ENCODE data around the gene ELF2. TPM values are rescaled to one million over a fixed set of nuclear protein-coding genes. Genes with fewer than 3 reads are reported as not detected.
"Not testable (repeated sequence)": the region's sequence is repeated elsewhere in the genome, so short reads cannot be mapped to it uniquely, and the experiment has no call there.

The ELF2 gene
- total RNA-seq, 1 donor from 2014 or later: 30.5 TPM

- Mint-ChIP-seq H3K27me3 (no peaks in the 10 kb centered on the region), H3K27ac (no peak overlapping the region), H3K9me3 (peaks cover 4% of the 10 kb centered on the region), H3K4me3 (no peak overlapping the region), H3K36me3 (ENCODE audit: low read depth) (peaks cover 8% of the 10 kb centered on the region), H3K4me1 (peaks cover 25% of the 10 kb centered on the region)
- no peak for DNase-seq
- intact Hi-C loops (cut with micrococcal nuclease): no loop called here
Measured at GRCh38 chr4:139144911-139145551, 32.0 kb downstream of the ELF2 start.

DNA sequence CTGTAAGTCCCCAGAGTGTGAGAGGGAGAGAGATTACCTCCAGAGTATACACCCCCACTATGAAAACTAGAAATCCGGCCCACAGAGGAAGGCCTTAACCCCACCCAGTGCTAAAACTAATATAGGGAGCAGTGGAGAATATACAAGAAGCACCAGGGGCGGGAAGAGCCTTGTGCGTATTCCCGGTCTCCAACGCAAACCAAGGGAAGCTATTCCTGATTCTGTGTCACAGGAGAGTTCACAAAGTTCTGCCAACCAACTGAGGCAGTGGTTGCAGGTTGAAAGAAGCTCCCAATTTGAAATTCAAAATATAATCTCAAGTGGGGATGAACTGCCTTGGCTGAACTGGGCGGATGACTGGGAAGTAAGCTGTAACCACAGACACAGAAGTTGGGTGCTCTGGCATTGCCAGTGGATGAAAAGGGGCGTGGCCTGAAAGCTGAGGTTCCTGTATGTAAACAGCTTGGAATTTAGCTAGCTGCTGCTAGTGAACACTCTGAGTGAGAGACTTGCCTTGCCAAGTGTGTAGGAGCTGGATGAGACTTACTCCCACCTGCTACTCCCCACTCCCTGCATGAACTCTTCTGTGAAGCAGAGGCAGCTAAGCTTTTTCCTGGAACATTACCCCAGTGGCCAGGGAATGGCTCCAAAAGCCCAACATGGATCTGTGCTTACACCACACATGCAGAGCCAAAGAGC, 32.7 kb downstream of the ELF2 start:
- Mint-ChIP-seq H3K27me3 (no peaks in the 10 kb centered on the region), H3K36me3 (ENCODE audit: low read depth) (peaks cover 8% of the 10 kb centered on the region), H3K27ac (no peak overlapping the region), H3K4me1 (peaks cover 25% of the 10 kb centered on the region), H3K9me3 (peaks cover 4% of the 10 kb centered on the region), H3K4me3 (no peak overlapping the region)
- intact Hi-C loops (cut with micrococcal nuclease): no loop called here
- no peak for DNase-seq

DNA sequence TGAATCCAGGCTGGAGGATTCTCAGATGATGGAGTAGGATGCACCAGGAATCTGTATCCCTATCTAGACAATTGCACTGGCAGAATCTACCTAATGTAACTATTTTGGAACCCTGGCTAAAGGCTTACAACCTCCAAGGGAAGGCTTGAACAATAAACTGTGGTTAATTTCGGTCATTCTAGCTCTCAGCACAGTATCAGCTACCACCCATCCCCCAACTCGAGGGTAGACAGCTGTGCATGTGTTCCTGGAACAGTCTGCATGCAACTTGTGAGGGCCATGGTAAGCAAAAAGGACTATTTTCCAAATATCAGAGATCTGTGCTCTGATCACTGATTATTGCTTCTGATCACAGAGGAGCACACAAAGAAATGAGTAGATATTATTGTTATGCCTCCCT, 34.0 kb downstream of the ELF2 start:
- Mint-ChIP-seq H3K4me1 (peaks cover 25% of the 10 kb centered on the region), H3K27ac (no peak overlapping the region), H3K36me3 (ENCODE audit: low read depth) (peaks cover 8% of the 10 kb centered on the region), H3K27me3 (no peaks in the 10 kb centered on the region), H3K4me3 (no peak overlapping the region), H3K9me3 (peaks cover 4% of the 10 kb centered on the region)
- intact Hi-C loops (cut with micrococcal nuclease): no loop called here
- DNase-seq: no peak

DNA sequence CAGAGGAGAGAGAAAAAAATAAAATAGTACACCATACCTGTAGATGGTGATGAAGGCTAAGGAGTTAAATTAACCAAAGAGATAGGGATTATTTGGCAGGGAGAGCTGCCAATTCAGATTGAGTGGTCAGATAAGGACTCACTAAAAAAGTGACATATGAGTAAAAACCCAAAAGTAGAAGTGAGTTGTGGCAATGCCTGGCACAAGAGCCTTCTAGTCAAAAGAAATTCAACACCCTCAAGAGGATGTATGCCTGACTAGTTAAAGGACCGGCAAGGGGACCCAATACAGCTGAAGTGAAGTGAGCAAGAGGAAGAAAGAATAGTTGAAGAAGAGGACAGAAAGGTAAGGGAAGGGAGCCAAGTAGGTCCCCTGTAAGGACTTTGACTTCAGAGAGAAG, 34.9 kb downstream of the ELF2 start:
- Mint-ChIP-seq H3K4me3 (no peak overlapping the region), H3K4me1 (peaks cover 23% of the 10 kb centered on the region), H3K27ac (no peak overlapping the region), H3K36me3 (ENCODE audit: low read depth) (peaks cover 11% of the 10 kb centered on the region), H3K9me3 (peaks cover 4% of the 10 kb centered on the region), H3K27me3 (no peaks in the 10 kb centered on the region)
- DNase-seq: no peak
- intact Hi-C loops (cut with micrococcal nuclease): no loop called here

GRCh38 chr4:139137763-139138162, 39.3 kb downstream of the ELF2 start:
- intact Hi-C loops (cut with micrococcal nuclease): no loop called here
- H3K4me3 Mint-ChIP-seq: no peak overlapping the region
- H3K27ac Mint-ChIP-seq: no peak overlapping the region
- no peaks in the 10 kb centered on the region for H3K27me3 Mint-ChIP-seq
- H3K9me3 Mint-ChIP-seq: no peaks in the 10 kb centered on the region
- H3K36me3 Mint-ChIP-seq (ENCODE audit: low read depth): peaks cover 13% of the 10 kb centered on the region
- peaks cover 9% of the 10 kb centered on the region for H3K4me1 Mint-ChIP-seq
- DNase-seq: no peak

GRCh38 chr4:139134403-139134802, 42.6 kb downstream of the ELF2 start:
- H3K4me3 Mint-ChIP-seq: no peak overlapping the region
- H3K4me1 Mint-ChIP-seq: no peaks in the 10 kb centered on the region
- H3K9me3 Mint-ChIP-seq: no peaks in the 10 kb centered on the region
- H3K27ac Mint-ChIP-seq: no peak overlapping the region
- no peak for DNase-seq
- H3K36me3 Mint-ChIP-seq (ENCODE audit: low read depth): peaks cover 13% of the 10 kb centered on the region
- no peaks in the 10 kb centered on the region for H3K27me3 Mint-ChIP-seq
- intact Hi-C loops (cut with micrococcal nuclease): no loop called here

DNA sequence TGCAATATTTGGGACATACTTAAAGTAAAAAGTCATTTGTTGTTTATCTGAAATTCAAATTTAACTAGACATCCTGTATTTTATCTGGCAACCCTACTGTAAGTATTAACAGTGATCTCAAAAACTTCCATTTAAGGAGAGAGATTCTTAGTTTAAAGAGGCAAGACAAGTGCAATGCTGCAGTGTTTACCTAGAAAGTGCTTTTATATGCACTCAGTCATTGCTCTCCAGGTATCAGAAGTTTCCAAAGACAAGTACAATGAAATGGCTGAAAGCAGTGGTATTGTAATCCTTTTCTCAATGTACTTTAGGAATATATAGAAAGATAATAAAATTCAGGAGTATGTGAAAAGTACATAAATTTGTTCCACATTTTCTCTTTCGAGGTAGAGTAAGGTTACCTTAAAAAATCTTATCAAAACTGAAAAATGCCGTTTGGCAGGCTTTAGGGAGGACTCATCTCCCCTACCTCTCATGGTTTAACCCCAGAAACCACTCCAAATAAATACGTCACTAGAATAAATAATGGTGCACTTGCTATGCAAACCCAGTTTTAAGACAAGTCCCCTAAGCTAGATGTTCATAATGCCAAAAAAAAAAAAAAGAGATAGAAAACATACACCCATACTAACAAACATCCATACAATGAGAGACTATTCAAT, 45.7 kb downstream of the ELF2 start:
- Mint-ChIP-seq H3K27me3 (no peaks in the 10 kb centered on the region), H3K4me3 (no peak overlapping the region), H3K36me3 (ENCODE audit: low read depth) (peaks cover 8% of the 10 kb centered on the region), H3K4me1 (no peaks in the 10 kb centered on the region), H3K9me3 (no peaks in the 10 kb centered on the region), H3K27ac (no peak overlapping the region)
- no peak for DNase-seq
- intact Hi-C loops (cut with micrococcal nuclease): no loop called here

DNA sequence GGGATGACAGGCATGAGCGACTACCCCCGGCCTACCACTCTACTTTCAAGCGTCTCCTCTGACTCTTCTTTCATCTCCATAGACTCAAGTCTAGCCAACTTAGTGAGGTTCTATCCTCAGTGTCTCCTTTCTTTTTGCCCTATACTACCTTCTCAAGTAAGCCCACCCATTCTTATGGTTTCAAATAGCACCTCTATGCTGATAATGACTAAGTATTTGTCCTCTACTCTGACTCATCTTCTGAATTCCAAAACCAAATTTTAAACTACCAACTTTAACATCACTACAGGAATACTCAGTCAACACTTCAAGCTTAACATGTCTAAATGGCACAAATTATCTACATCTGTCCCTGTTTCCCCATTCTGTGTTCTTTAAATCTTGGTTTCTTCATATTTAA, 47.8 kb downstream of the ELF2 start:
- DNase-seq: no peak
- intact Hi-C loops (cut with micrococcal nuclease): no loop called here
- H3K4me1 Mint-ChIP-seq: no peaks in the 10 kb centered on the region
- peaks cover 1% of the 10 kb centered on the region for H3K36me3 Mint-ChIP-seq (ENCODE audit: low read depth)
- no peak overlapping the region for H3K4me3 Mint-ChIP-seq
- no peak overlapping the region for H3K27ac Mint-ChIP-seq
- no peaks in the 10 kb centered on the region for H3K27me3 Mint-ChIP-seq
- no peaks in the 10 kb centered on the region for H3K9me3 Mint-ChIP-seq

DNA sequence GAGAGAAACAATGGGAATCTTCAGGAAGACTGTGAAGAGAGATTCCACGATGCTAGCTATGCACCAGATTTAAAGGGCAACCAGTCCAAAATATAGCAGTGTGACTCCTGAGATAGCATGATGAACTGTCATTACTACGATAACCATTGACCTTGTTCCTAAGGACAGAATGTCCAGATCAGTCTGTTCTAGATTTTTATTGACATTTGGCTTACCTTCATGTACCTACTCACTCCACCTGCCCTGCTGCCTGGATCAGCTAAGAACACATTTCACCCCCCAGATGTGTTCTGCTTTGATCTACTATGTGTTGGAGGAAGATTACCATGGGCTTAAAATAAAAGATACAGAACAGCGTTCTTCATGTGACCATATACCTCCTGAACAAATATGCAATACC, 50.1 kb downstream of the ELF2 start:
- Mint-ChIP-seq H3K27ac (no peak overlapping the region), H3K4me3 (no peak overlapping the region), H3K36me3 (ENCODE audit: low read depth) (peaks cover 5% of the 10 kb centered on the region), H3K9me3 (no peaks in the 10 kb centered on the region), H3K27me3 (no peaks in the 10 kb centered on the region), H3K4me1 (no peaks in the 10 kb centered on the region)
- DNase-seq: peak; percentile 47
- intact Hi-C loops (cut with micrococcal nuclease): no loop called here

- no peak overlapping the region for H3K27ac Mint-ChIP-seq
- no peak overlapping the region for H3K4me3 Mint-ChIP-seq
- no peaks in the 10 kb centered on the region for H3K9me3 Mint-ChIP-seq
- H3K4me1 Mint-ChIP-seq: no peaks in the 10 kb centered on the region
- peak; percentile 33 for DNase-seq
- intact Hi-C loops (cut with micrococcal nuclease): no loop called here
- peaks cover 8% of the 10 kb centered on the region for H3K36me3 Mint-ChIP-seq (ENCODE audit: low read depth)
- no peaks in the 10 kb centered on the region for H3K27me3 Mint-ChIP-seq
Measured at GRCh38 chr4:139123910-139124309, 53.1 kb downstream of the ELF2 start.

DNA sequence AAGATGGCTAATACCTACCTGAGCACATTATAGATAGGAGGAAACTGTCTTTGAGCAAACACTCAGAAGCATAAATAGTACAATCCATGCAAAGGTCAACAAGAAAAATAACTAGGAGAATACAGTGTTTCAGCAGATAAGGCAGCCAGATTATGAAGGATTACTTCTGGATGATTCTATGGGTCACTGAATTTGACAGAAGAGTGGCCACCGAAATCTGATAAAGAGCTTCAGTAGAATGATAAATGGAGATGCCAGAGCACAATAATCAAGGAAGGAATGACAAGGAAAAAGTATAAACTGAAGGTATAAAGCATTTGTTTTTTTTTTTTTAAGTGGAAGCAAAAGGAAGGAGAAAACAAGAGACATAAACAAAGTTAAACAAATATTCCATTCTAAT, 58.7 kb downstream of the ELF2 start:
- intact Hi-C loops (cut with micrococcal nuclease): no loop called here
- H3K27ac Mint-ChIP-seq: no peak overlapping the region
- H3K9me3 Mint-ChIP-seq: no peaks in the 10 kb centered on the region
- H3K36me3 Mint-ChIP-seq (ENCODE audit: low read depth): peaks cover 11% of the 10 kb centered on the region
- no peak for DNase-seq
- no peaks in the 10 kb centered on the region for H3K27me3 Mint-ChIP-seq
- no peak overlapping the region for H3K4me3 Mint-ChIP-seq
- no peaks in the 10 kb centered on the region for H3K4me1 Mint-ChIP-seq

GRCh38 chr4:139115226-139115625, 61.8 kb downstream of the ELF2 start:
- no peaks in the 10 kb centered on the region for H3K4me1 Mint-ChIP-seq
- intact Hi-C loops (cut with micrococcal nuclease): no loop called here
- H3K27ac Mint-ChIP-seq: no peak overlapping the region
- H3K27me3 Mint-ChIP-seq: no peaks in the 10 kb centered on the region
- H3K36me3 Mint-ChIP-seq (ENCODE audit: low read depth): peaks cover 5% of the 10 kb centered on the region
- no peak for DNase-seq
- no peaks in the 10 kb centered on the region for H3K9me3 Mint-ChIP-seq
- no peak overlapping the region for H3K4me3 Mint-ChIP-seq

DNA sequence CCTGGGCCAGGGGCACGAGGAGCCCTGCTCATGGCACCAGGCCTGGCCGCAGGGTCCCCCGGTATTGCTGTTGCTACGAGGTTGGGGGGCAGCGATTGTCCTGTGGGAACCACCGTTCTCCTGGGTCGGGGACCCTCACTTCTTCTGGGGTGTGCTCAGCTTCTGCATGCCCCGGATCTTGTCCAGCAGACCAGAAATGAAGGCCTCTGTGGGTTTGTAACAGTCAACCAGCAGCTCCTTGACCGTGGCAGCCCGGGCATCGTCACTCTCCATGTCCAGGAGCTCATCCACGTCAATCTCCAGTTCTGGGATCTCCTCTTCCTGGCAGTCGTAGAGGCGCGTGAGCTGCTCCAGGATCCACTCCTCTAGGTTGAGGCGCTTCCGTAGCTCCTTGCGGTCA, 62.2 kb downstream of the ELF2 start:
- H3K36me3 Mint-ChIP-seq (ENCODE audit: low read depth); intact Hi-C loops (cut with micrococcal nuclease); H3K27ac Mint-ChIP-seq; H3K4me3 Mint-ChIP-seq; DNase-seq; H3K9me3 Mint-ChIP-seq; H3K27me3 Mint-ChIP-seq; H3K4me1 Mint-ChIP-seq: not testable (repeated sequence)

- intact Hi-C loops (cut with micrococcal nuclease): no loop called here
- H3K27ac Mint-ChIP-seq: no peak overlapping the region
- H3K36me3 Mint-ChIP-seq (ENCODE audit: low read depth): peaks cover 5% of the 10 kb centered on the region
- H3K4me3 Mint-ChIP-seq: no peak overlapping the region
- H3K27me3 Mint-ChIP-seq: no peaks in the 10 kb centered on the region
- H3K9me3 Mint-ChIP-seq: no peaks in the 10 kb centered on the region
- no peak for DNase-seq
- H3K4me1 Mint-ChIP-seq: no peaks in the 10 kb centered on the region
Measured at GRCh38 chr4:139112650-139113049, 64.4 kb downstream of the ELF2 start.
